HG03280 (cell line): ENCODE measurements around the gene KDM3A.

Experiments used
- ATAC-seq: cut with Tn5 transposase; IDR thresholded peaks from one replicate; pipeline ENCODE4 v1.9.1; 2021; ENCODE audit warnings: mild to moderate bottlenecking, moderate library complexity; ENCODE audit not compliant: unreplicated experiment

KDM3A gene, protein sequence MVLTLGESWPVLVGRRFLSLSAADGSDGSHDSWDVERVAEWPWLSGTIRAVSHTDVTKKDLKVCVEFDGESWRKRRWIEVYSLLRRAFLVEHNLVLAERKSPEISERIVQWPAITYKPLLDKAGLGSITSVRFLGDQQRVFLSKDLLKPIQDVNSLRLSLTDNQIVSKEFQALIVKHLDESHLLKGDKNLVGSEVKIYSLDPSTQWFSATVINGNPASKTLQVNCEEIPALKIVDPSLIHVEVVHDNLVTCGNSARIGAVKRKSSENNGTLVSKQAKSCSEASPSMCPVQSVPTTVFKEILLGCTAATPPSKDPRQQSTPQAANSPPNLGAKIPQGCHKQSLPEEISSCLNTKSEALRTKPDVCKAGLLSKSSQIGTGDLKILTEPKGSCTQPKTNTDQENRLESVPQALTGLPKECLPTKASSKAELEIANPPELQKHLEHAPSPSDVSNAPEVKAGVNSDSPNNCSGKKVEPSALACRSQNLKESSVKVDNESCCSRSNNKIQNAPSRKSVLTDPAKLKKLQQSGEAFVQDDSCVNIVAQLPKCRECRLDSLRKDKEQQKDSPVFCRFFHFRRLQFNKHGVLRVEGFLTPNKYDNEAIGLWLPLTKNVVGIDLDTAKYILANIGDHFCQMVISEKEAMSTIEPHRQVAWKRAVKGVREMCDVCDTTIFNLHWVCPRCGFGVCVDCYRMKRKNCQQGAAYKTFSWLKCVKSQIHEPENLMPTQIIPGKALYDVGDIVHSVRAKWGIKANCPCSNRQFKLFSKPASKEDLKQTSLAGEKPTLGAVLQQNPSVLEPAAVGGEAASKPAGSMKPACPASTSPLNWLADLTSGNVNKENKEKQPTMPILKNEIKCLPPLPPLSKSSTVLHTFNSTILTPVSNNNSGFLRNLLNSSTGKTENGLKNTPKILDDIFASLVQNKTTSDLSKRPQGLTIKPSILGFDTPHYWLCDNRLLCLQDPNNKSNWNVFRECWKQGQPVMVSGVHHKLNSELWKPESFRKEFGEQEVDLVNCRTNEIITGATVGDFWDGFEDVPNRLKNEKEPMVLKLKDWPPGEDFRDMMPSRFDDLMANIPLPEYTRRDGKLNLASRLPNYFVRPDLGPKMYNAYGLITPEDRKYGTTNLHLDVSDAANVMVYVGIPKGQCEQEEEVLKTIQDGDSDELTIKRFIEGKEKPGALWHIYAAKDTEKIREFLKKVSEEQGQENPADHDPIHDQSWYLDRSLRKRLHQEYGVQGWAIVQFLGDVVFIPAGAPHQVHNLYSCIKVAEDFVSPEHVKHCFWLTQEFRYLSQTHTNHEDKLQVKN (N-terminal part only)

DNA sequence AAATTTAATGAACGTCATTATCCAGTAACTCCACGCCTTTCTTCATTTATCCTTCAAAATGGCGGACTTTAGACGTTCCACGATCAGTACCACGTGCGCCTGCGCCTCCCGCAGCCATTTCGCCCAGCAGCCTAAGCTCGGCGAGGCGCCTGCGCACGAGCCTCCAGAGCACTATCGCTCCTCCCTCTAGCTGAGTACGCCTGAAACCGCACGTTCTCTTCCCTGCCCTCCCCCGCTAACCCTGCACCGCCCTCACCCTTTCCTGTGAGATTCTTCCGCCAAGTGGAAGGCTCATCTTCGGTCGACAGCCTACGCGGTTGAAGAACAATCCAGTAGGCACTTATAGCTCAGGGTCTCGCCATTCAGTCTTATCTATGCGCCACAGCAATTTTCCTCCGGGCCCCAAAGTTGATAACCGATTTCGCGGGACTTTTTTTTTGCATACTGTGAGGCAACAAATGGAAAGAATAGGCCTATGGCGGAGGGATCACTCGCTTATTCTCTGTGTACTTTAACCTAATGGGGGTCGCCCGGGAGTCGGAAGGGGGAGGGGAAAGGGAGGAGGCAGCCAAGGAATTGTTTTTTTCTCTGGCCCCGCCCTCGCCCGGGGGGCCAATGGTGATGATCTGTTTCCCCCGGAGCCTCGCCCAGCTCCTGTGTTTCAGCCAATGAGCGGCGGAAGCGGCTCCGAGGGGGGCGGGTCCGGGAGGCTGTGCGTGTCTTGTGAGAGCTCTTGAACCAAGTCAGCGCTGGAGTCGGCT, at the start of gene KDM3A:
TSS of gene KDM3A (plus strand) at position 741 of the 761 bp plus-strand sequence. CDS start 677 bp downstream, outside the sequence.
- peak; percentile 82 for ATAC-seq

DNA sequence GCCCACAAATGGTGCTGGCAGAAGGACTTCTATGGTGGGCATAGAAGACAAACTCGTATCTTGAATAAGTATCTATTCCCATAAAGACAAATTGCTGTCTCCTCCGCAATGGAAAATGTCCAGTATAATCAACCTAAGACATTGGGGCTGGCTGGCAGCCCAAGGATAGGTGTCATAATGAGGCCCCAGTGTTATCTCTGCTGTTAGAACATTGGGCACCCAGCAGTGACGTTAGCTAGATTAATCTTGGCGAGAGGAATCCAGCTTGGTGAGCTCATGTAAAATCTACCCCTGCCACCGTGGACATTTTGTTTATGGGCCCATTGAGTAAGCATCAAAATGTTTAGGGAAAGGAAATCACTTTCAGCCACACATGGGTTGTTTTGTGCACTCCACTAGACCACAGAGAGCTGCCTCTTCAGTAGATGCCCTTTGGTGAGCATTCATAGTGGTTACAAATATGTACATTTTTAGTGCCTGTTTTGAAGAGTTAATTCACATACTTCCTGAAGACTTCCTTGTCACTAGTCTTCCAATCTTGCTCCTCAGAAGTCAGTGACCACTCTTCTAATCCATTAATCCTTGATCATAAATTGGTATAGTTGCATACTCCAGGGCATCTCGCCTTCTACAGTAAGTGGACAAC, 48.2 kb upstream of the KDM3A start:
- ATAC-seq = no peak

DNA sequence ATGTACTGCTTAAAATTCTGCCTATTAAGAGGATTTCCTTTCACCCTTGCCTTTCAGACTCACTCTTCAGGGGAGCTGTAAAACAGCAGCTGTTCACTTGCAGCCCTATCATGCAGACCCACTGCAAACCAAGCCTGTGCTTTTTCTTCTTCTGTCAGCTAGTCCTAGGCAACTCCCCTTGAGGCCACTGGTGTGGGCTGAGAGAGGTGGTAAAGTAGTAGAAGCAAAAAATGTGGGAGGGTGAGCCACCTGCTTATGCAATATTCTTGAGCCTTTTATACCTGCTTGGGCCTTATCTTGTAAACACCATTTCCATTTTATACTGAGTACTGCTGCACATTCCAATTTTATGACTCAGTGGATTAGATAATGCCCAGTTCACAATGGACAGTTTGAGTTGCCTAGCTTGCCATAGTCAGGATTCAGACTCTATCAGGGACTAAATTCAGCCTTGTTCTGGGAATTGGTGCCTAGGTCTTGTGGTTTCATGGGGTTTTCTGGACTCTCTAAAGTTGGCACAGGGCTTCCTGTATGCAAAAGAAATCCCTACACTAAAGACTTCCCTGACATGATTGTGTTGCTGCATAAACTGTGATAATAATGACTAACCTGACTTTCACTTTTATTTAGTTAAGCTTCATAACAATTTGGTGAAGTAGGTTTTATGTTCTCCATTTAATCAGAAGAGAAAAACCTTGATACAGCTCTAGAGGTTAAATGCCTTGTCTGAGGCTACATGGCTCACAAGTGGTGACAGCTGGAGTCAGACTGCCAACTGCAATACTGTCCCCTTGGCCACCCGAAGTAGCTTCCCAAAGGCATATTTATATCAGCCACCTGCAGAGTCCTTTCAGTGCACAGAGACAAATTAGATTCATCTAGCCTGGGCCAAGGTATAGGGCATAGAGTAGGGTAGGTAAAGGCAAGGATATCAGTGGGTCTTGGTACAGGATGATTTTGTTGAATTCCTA, 47.4 kb upstream of the KDM3A start:
- ATAC-seq = no peak

DNA sequence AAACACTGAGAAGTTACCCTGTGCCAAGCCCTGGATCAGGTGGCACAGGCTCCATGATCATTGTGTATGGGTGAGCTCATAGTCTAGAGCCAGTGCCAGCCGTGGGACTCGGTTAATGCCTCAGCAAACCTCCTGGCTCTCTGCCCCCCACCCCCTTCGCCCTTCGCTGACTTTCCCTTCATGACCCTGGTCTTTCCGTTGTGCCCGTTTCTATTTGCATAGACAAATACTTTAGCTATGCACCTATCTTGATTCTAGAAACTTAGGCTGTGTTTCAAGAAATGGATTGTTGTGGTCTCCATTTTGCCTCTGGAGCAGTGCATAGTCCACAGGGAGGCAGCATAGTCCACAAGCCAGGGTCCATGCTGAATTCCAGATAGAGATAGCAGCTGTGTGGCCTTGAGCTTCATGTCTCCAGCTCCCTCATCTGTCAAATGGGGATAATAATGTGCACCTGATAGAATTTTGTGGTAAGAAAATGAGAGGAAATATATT, 44.8 kb upstream of the KDM3A start:
- no peak for ATAC-seq

DNA sequence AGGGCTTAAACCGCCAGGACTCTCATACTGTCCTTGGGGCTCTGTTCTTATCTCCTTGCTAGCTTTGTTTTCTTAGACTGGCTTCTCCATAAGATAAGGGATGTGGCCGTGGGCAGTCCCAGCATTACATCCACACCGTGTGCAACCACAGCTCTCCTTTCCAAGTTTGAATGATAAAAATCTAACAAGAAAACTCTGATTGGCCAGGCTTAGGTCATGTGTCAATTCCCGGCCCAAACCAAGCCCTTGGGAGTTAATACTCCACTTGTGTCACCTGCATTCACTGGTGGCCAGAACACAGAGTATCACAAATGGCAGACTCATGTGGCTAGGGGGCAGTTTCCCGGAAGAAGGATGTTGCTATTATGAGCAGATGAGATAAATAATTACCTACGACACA, 43.2 kb upstream of the KDM3A start:
- ATAC-seq = no peak

DNA sequence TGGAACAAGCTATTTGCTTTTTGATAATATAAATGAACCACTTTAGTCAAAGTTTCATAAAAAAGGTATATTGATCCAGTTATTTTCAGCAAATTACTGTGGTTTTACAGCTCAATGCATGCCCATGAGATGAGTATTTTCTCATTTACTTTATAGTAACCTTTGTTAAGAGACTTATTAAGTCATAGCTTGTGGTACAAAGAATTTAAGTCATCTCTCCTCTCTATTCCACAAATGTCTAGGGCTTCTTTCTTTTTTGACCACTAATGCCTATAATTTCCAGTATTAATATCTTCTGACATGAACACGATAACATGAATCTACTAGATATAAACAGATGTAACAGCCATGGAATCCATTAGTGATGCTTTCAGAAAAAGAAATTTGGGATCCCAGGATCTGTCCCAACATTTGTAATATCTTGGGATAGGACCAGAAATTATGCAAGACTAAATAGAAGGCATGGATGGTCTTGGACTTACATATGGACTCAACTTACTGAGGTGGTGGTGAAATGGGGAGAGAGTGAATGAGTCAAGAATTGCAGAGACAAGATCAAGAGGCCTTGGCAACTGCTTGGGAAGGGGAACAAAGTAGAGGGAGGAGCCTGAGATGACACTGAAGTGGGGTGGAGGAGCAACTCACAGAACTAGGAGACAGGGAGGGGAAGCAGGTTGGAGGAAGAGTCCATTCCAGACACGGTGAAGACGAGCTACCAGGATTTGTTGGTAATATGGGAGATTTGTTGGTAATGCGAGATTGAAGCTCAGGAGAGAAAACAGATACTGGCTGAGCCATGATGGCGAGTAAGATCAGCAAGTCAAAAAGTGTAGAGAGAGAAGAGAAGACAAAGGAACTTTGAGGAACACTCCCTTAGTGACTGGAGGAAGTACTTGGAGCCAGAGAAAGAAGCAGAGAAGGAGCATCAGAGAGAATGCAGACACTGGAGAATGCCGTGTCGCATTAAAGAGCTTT, 42.4 kb upstream of the KDM3A start:
- no peak for ATAC-seq

DNA sequence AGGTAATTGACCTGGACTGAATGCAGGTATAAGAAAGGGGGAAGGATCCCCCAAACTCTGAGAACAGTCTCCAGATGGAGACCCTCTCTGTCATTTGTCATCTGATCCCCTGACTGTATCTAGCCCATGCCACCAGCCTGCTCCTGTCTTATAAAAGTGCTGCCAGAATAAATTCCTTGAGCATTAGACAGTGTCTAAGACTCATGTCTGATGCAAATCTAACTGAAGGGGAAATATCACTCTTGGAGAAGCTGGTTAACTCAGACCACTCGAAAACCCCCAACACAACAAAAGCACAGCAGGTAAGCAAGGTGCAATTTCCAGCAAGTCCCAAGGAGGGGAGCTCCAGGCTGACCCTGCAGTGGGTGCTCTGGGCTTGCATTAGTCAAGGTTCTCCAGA, 40.9 kb upstream of the KDM3A start:
- no peak for ATAC-seq

DNA sequence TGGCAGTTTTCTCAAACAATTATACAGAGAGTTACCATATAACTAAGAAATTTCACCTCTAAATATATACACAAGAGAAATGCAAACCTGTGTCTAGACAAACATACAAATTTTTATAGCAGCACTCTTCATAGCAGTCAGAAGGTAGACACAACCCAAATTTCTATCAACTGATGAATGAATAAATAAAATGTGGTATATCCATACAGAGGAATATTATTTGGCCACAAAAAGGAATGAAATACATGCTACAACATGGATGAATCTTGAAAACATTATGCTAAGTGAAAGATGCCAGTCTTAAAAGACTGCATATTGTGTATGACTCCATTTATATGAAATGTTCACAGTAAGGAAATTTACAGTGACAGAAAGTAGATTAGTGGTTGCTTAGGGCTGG, 30.6 kb upstream of the KDM3A start:
- ATAC-seq = no peak

DNA sequence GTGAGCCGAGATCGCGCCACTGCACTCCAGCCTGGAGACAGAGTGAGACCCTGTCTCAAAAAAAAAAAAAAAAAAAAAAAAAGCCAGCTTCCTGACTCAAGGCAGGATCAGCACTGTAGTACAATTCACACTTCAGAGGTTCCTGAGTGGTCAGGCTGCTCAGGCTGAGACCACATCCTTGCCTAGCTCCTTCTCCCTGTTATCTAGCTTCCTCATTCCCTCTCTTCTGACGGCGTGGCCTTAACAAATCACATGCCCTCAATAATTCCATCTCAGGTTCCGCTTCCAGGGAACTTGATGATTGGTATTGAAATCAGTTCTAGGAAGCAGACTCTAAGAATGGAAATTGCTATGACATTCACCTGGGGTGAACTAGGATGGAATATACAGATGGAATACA, 29.8 kb upstream of the KDM3A start:
- ATAC-seq = no peak

DNA sequence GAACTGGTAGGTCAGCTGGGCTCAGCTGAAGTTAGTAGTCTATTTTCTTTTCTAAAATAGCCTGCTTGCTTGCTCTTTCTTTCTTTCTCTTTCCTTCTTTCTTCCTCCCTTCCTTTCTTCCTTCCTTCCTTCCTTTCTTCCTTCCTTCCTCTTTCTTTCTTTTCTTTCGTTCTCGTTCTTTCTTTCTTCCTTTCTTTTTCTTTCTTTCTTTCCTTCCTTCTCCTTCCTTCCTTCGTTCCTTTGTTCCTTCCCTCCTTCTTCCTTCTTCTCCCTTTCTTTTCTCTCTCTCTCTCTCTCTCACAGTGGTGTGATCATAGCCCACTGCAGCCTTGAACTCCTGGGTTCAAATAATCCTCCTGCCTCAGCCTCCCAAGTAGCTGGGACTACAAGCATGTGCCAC, 29.2 kb upstream of the KDM3A start:
- no peak for ATAC-seq

DNA sequence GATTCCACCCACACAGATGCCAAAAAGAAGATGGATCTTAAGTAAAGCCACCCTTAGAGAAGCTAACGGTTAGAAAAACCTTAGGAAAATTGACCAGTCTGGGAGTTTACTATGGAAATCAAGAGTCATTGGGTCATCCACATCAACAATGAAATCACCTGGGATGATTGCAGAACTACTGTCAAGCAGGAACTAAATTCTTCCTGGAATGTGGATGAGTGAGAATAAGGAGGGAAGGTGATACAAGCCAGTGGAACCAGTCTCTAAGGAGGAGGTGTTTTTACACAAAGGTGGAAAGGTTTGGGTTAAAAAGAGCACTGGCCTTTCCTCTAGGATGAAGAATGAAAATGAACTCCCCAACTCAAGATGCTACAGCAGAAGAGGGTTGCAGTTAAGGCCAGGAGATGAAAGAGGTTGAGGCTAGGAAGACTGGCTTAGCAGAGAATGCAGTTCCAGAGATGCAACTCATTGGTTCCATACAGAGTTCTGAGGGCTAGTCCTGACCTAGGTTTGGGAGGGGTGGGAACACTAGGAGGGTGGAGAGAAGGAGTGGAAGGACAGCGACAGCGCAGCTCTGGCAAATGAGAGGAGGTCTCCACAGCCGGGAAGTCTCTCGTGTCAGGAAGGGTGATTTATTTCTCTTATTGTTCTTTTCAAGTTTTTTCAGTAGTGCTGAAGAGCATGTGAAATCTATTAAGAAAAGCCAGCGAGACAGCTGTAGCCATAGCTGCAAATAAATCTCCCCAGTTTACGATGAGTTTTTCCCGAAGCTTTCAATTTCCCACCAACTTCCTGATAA, 27.7 kb upstream of the KDM3A start:
- no peak for ATAC-seq

DNA sequence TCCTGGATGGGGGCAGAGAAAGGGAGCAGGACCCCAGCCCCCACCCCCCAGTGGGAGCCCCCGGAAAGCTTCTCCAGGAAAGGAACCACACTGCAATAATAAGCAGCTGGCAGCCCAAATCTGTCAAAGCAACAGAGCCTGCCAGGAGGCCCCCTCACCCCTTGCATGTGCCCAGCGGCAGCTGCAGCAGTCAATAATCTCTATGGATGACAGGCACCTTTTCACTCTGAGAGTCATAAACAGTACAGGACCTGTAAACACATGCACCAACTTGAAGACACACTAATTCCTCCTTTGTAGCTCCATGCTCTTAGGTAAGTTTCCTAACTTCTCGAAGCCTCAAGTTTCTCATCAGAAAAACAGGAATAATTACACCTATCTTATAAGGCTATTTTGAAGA, 26.2 kb upstream of the KDM3A start:
- ATAC-seq = no peak

DNA sequence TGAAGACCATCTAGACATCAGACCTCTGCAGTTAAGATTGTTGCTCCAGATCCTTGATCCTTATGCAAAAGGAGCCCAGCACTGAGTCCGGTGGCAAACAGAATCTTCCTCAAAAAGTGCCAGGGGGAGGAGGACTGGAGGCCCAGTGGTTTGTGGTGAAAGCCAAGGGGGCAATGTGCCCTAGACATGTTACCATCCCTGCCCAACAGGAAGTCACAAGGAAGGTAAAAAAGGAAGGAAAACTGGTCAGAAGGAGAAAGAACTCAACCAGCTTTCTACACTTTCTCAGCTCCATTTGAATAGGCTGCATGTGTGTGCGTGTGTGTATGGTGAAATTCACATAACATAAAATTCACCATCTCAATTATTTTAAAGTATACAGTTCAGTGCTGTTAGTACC, 25.0 kb upstream of the KDM3A start:
- ATAC-seq = no peak

DNA sequence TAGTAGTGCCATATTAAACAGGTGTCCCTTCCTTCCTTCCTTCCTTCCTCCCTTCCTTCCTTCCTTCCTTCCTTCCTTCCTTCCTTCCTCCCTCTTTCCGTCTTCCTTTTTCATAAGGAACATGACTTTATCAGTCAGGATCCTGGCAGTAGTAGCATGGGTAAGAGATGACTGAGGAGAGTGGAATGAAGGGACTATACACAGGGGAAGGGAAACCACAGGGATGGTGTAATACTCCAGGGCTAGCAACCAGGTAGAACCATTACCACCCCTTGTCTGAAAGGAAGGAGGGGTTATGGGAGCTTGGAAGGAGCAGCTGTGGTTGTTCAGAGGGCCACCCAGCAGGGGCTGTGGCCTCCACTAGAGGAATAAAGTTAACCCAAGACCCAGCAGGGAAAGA, 23.2 kb upstream of the KDM3A start:
- no peak for ATAC-seq

DNA sequence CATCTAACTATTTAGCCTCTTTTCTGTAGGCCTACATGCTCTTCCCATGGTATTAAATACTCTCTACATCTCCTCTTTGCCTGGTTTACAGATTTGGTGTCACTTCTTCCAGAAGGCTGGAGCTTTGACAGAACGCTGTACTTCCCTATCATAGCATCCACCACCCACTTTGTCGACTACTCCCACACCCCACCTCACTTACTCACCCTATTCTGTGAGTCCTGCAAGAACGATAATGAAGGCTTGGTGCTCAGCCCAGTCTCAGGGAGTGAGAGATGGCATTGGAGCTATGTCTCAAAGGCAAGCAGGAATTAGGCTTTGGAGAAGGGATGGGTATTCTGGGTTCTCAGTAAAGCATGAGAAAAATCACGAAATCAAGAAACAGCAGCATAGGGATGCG, 20.3 kb upstream of the KDM3A start:
- ATAC-seq = no peak

DNA sequence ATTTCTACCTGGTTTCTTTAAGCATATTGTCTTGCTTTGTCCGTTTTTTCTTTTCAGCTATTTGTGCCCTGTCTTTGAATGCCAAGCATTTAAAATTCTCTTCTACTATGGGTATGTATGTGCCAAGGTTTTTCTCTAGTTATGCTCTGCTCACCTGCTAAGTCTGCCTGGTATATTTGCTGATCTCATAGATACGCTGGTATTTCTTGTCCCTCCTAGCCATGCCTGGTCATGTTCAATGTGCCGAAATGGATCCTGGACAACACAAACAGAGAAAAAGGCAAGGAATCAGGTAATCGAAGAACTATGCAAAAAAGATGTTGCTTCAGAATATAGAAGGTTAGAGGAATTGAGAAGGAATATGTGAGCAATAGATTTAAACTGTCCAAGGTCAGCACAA, 14.9 kb upstream of the KDM3A start:
- no peak for ATAC-seq

DNA sequence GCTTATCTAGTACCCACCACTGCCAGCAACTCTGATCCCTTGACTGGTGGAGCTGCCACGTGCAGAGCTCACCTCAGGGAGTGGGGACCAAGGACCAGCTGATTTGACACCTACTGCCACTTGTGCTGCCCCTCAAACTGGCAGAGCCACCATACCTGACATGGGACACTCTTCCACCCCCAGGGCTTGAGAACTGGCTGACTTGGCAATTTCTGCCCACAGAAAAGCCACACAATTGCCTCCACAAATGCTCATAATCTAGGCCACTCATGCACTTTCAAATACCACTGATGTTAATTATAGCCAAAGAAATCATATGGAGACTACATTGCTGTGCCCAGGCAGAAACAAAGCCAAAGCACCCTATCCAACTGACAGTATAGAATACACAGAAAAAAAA, 11.8 kb upstream of the KDM3A start:
- ATAC-seq = no peak
